ENCODE measurements around the gene FOXO3B.
"Not testable (repeated sequence)": the region's sequence is repeated elsewhere in the genome, so short reads cannot be mapped to it uniquely, and the experiment has no call there.

The FOXO3B gene

DNA sequence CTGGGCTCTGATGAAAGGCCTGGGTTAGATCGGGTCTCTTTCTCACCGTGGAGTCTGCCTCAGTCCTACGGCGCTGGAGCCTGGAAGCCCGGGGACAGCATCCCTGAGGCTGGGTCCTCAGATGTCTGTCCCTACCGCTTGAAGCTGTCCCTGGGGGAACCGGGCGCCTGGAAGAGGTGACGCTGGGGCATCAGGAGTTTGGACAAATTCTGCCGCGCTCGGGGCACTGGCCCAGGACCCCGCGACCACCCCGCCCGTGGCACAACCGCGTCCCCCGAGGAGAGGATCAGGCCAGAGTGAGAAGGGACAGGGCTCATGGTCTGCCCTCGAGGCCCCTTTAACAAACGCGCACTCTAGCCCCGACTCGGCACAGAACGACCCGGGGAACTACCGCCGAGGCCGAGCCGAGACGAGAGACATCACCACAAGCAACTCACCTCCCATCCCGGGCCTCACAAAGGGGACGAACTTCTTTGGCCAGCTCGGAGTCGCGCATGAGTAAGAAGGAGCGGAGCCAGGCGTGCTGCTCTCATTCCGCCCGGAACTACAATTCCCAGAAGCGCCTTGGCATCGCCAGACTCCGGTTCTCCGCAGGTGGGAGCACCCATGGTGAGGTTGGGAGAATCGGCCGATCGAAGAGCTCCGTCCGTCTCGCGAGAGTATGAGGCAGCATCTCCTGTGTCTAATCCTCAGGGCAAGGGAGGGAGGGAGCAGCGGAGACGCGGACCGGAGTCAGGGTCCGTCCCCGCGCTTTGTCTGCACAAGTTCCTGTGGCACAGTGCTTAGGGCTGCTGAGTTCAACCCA, at the start of gene FOXO3B:
FOXO3B (minus strand) TSS at position 548 of the 805 bp plus-strand sequence. CDS start 663 bp downstream, outside the sequence.
- H3K4me3 ChIP-seq (ENCODE audit: low read length); H3K4me1 ChIP-seq (ENCODE audit: control insufficient read depth, insufficient read depth, low read length); H3K36me3 ChIP-seq (ENCODE audit: control insufficient read depth, insufficient read depth, low read length); H3K9me3 ChIP-seq (ENCODE audit: control insufficient read depth, low read length); H3K27me3 ChIP-seq (ENCODE audit: control insufficient read depth, insufficient read depth, low read length): not testable (repeated sequence)
- H3K9ac ChIP-seq (ENCODE audit: low read length) = peak within 1 kb of the TSS; percentile 53

DNA sequence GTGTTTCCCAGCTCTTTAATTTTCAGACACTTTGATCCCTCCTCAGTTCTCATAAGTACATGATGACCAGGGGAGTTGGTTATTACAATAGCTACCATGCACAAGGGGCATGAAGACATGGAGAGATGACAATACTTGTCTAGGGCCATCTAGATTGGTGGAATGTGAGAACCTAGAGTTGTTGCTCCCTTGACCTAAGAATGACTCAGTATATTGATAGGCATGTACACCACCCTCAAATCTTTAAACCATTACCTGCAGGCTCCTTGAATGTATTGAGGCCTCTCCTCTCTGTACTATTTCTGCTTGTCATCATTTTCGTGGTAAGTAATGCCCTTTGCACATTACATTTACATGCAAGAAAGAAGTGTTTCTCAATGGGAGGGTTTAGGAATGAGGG, 41.4 kb upstream of the FOXO3B start:
- not testable (repeated sequence) for H3K36me3 ChIP-seq (ENCODE audit: control insufficient read depth, insufficient read depth, low read length); H3K27me3 ChIP-seq (ENCODE audit: control insufficient read depth, insufficient read depth, low read length)
- peaks cover 12% of the 10 kb centered on the region for H3K4me1 ChIP-seq (ENCODE audit: control insufficient read depth, insufficient read depth, low read length)

DNA sequence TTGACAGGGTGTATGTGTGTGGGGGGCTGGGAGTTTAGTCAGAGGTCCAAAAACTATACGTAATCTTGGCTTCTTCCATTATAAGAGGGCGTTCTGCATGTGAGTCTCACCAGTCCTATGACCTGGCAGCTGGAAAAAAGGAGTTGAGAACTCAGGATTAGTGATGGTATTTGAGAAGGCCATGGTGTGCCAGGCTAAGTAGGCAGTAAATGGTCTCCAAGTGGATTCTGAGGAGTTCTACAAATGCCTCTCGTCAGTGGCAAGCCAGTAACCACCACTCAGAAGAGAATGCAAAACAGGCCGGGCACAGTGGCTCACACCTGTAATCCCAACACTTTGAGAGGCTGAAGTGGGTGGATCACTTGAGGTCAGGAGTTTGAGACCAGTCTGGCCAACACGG, 40.5 kb upstream of the FOXO3B start:
- not testable (repeated sequence) for H3K9ac ChIP-seq (ENCODE audit: low read length); H3K4me3 ChIP-seq (ENCODE audit: low read length); H3K27me3 ChIP-seq (ENCODE audit: control insufficient read depth, insufficient read depth, low read length); H3K9me3 ChIP-seq (ENCODE audit: control insufficient read depth, low read length); H3K36me3 ChIP-seq (ENCODE audit: control insufficient read depth, insufficient read depth, low read length)
- H3K4me1 ChIP-seq (ENCODE audit: control insufficient read depth, insufficient read depth, low read length) = peaks cover 12% of the 10 kb centered on the region

More for the DNA sequence above, 41.4 kb upstream of the FOXO3B start:
- H3K4me3 ChIP-seq (ENCODE audit: low read length); H3K9me3 ChIP-seq (ENCODE audit: control insufficient read depth, low read length); H3K9ac ChIP-seq (ENCODE audit: low read length): not testable (repeated sequence)

DNA sequence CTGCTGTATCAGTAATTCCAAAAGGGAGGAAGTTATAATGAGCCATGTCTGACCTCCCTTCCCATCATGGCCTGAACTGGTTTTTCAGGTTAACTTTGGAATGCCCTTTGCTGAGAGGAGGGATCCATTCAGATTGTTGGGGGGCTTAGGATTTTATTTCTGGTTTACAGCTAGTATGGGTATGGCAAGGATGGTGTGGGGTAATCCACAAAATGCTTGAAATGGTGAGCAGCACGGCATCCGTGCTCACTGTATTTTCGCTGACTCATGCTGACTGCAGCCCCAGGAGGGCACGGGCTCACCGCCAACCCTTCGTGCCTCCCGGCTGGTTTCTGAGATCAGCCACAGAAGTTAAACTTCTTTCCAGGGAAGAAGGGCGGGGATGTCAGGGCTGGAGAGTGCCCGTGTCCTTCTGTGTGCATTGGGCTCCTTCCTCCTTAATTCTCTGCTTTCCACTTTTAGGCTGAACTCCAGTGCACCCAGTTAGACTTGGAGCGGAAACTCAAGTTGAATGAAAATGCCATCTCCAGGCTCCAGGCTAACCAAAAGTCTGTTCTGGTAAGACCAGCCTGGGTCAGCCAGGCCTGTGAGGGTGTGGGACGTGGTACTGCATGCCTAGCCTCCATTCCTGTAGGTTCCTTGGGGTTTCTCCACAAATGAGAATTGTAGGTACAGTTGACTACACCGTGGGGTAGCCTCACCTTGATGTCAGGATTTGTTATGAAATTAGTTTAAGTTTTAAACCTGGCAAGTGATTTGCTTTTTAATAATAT, 39.8 kb upstream of the FOXO3B start:
- not testable (repeated sequence) for H3K9me3 ChIP-seq (ENCODE audit: control insufficient read depth, low read length); H3K9ac ChIP-seq (ENCODE audit: low read length); H3K4me3 ChIP-seq (ENCODE audit: low read length); H3K27me3 ChIP-seq (ENCODE audit: control insufficient read depth, insufficient read depth, low read length); H3K36me3 ChIP-seq (ENCODE audit: control insufficient read depth, insufficient read depth, low read length)
- peaks cover 12% of the 10 kb centered on the region for H3K4me1 ChIP-seq (ENCODE audit: control insufficient read depth, insufficient read depth, low read length)

DNA sequence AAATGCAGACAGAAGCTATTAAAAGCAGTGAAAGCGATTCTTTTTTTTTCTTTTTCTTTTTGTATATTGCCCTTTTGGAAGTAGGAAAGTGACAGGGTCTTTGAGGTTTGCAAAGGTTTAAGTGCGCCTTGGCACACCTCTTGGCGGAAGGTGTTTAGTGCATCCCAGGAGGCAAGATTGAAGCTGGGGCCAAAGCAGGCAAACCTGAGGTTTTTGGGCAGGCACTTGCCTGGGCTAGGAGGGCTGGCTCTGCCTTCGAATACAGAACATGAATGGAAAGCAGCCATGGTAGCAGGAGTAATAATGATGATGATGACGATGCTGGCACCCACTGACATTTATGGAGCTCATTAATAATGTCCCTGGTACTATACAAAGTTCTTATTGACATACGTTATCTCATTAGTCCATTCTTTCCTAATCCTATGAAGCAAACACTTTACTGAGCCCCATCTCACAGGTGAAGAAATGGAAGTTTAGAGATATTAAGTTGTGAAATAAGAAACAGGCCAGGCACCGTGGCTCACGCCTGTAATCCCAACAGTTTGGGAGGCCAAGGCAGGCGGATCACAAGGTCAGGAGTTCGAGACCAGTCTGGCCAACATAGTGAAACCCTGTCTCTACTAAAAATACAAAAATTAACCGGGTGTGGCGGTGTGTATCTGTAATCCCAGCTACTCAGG, 37.5 kb upstream of the FOXO3B start:
- H3K36me3 ChIP-seq (ENCODE audit: control insufficient read depth, insufficient read depth, low read length); H3K4me3 ChIP-seq (ENCODE audit: low read length); H3K27me3 ChIP-seq (ENCODE audit: control insufficient read depth, insufficient read depth, low read length); H3K9me3 ChIP-seq (ENCODE audit: control insufficient read depth, low read length): not testable (repeated sequence)
- peak overlapping the region; percentile 57 for H3K9ac ChIP-seq (ENCODE audit: low read length)
- H3K4me1 ChIP-seq (ENCODE audit: control insufficient read depth, insufficient read depth, low read length) = peaks cover 12% of the 10 kb centered on the region

DNA sequence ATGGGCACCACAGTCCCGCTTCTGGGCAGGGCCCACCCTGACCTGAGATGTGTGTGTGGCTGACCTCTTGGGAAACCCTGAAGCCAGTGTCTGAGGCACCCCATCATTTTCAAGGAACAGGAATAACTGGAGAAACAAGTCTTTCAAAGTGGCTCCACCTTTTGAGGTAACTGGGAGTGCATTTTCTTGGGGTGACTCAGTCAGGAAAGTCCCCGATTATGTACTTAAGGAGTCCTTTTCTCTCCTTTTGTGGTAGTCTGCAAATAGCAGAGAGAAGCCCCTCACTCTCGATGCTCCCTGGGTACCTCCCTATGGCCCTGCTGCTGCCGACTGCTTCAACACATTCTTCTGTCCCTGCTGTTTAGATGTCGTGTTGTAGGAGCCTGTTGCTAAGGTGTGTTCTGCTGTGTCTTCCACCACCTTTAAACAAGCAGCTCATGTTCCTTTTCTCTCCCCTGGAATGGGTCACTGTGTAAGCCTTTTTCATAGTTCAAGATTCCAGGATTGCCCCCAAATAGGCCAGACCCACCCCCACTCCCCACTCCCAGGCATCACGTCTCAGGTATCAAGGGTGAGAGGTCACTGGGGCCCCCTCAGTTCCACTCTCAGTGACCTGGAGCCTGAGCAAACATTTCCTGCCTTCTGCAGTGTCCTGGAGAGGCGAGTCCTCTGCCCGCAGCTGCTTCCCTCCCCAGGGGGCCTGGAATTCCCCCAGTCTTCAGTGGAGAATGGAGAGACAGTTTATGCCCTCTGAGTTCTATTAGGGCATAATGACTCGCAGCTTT, 36.7 kb upstream of the FOXO3B start:
- Histone ChIP-seq H3K9ac (ENCODE audit: low read length) (peak overlapping the region; percentile 57), H3K4me1 (ENCODE audit: control insufficient read depth, insufficient read depth, low read length) (peaks cover 12% of the 10 kb centered on the region)
- H3K4me3 ChIP-seq (ENCODE audit: low read length); H3K27me3 ChIP-seq (ENCODE audit: control insufficient read depth, insufficient read depth, low read length); H3K9me3 ChIP-seq (ENCODE audit: control insufficient read depth, low read length); H3K36me3 ChIP-seq (ENCODE audit: control insufficient read depth, insufficient read depth, low read length): not testable (repeated sequence)

DNA sequence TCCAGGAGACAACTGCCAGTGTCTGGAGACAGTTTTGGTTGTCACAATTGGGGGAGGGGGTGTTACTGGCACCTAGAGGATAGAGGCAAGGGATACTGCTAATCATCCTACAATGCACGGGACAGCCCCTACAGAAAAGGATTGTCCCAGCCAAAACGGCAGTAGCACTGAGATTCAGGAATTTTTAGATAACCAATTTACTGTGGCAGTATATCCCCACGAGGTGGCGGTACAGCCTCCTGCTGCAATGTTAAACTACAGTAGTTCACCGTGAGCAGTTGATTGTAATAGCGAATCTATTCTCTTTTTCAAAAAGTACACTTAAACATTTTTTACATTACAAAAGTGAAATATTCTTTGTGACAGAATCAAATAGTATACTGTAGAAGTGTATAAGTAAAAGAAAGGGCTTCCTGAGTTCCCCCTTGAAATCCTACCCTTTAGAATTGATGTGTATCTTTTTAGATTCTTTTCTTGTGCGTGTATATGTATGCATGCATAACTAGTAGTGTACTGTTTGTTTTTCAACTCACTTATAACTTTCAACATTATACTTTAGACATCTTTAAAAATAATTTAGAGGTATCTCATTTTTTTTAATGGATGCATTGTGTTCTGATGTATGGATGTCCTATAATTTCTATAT, 30.4 kb upstream of the FOXO3B start:
- H3K4me1 ChIP-seq (ENCODE audit: control insufficient read depth, insufficient read depth, low read length); H3K9ac ChIP-seq (ENCODE audit: low read length); H3K36me3 ChIP-seq (ENCODE audit: control insufficient read depth, insufficient read depth, low read length); H3K9me3 ChIP-seq (ENCODE audit: control insufficient read depth, low read length); H3K4me3 ChIP-seq (ENCODE audit: low read length); H3K27me3 ChIP-seq (ENCODE audit: control insufficient read depth, insufficient read depth, low read length): not testable (repeated sequence)

DNA sequence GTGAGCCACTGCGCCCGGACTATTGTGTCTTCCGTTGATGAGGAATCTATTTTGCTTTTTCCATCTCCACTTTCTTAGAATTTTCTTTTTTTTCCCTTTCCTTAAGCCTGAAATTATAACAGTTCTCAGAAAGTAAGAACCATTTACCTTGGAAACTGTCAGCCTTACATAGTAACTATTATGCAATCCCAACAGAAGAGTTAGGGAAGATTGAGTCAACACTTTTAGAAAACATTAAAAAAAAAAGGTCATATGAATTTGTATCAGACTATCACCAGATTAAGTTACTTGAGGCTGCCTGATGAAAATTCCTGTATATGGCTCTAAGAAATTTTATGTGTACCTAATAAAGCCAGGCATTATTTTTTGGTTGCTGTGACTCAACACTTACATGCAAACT, 26.1 kb upstream of the FOXO3B start:
- H3K9ac ChIP-seq (ENCODE audit: low read length); H3K4me1 ChIP-seq (ENCODE audit: control insufficient read depth, insufficient read depth, low read length); H3K36me3 ChIP-seq (ENCODE audit: control insufficient read depth, insufficient read depth, low read length); H3K4me3 ChIP-seq (ENCODE audit: low read length); H3K9me3 ChIP-seq (ENCODE audit: control insufficient read depth, low read length); H3K27me3 ChIP-seq (ENCODE audit: control insufficient read depth, insufficient read depth, low read length): not testable (repeated sequence)

DNA sequence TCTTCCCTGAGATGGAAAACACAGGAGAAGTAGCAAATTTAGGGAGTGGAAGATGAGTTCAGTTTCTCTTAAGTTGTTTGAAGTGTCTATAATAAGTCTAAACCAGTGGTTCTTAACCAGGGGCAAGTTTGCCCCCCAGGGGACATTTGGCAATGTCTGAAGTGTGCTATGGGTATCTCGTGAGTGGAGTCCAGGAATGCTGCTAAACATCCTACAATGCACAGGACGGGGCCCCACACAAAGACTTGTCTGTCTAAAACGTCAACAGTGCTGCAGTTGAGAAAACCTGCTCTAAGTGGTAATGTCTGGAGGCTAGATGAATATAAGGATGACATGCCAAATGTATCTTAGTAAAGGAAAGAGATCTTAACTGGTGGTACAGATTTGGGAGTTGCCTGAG, 23.8 kb upstream of the FOXO3B start:
- H3K9me3 ChIP-seq (ENCODE audit: control insufficient read depth, low read length); H3K4me3 ChIP-seq (ENCODE audit: low read length); H3K36me3 ChIP-seq (ENCODE audit: control insufficient read depth, insufficient read depth, low read length); H3K4me1 ChIP-seq (ENCODE audit: control insufficient read depth, insufficient read depth, low read length); H3K27me3 ChIP-seq (ENCODE audit: control insufficient read depth, insufficient read depth, low read length); H3K9ac ChIP-seq (ENCODE audit: low read length): not testable (repeated sequence)

DNA sequence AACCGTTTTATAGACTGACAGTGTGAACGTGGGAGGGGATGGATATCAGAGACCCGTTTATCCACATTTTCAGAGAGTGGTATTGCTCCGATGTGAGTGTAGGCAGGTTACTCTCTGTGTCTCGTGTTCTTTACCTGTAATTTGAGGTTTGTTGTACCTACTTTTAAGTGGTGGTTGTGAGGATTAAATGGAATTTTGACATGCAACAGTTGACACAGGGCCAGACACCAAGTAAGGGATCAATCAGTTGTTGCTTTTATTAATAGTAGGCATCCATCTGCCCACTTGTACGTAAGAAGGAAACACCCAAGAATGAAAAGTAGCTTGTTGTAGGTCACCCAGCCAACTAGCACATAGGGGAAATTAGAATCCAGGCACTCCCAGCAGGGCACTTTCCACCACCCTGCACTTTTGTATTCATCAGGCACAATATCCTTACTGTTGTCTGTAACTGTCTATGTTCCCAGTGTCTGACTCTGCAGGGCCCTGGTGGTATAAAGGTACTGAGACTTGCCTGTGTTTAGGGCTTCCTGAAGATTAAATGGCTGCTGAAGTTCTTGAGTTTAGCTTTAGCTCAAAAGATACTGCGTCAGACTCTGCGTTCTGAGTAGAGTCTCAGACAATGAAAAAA, 16.5 kb upstream of the FOXO3B start:
- H3K4me1 ChIP-seq (ENCODE audit: control insufficient read depth, insufficient read depth, low read length); H3K9me3 ChIP-seq (ENCODE audit: control insufficient read depth, low read length); H3K27me3 ChIP-seq (ENCODE audit: control insufficient read depth, insufficient read depth, low read length); H3K36me3 ChIP-seq (ENCODE audit: control insufficient read depth, insufficient read depth, low read length): not testable (repeated sequence)
- H3K4me3 ChIP-seq (ENCODE audit: low read length) = peak overlapping the region; percentile 60
- peak overlapping the region; percentile 72 for H3K9ac ChIP-seq (ENCODE audit: low read length)

DNA sequence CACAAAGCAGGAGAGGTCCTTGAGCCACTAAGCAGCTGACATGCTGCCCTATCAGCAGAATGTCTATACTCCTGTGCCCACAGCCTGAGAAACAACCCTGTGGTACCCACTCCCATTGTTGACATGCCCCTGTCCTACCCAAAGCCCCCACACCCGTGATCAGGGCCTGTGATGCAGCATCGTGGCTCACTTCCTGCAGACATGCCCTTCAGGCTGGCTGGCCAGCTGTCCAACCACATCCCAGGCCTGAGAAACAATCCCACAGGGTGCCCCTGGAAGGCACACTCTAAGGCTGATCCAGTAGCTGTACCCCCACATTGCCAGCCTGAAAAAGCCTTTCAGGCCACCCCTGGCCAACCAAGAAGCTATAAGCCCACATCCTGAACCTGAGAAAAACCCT, 13.0 kb upstream of the FOXO3B start:
- not testable (repeated sequence) for H3K27me3 ChIP-seq (ENCODE audit: control insufficient read depth, insufficient read depth, low read length); H3K9me3 ChIP-seq (ENCODE audit: control insufficient read depth, low read length); H3K9ac ChIP-seq (ENCODE audit: low read length); H3K36me3 ChIP-seq (ENCODE audit: control insufficient read depth, insufficient read depth, low read length); H3K4me3 ChIP-seq (ENCODE audit: low read length); H3K4me1 ChIP-seq (ENCODE audit: control insufficient read depth, insufficient read depth, low read length)
